GM19035 (cell line): ENCODE measurements around the gene TANGO2.
A peak's percentile ranks its signal among the peaks of the same experiment; 100 is the strongest.
"Not testable (repeated sequence)": the region's sequence is repeated elsewhere in the genome, so short reads cannot be mapped to it uniquely, and the experiment has no call there.

ENCODE experiments used
- ATAC-seq: cut with Tn5 transposase; IDR thresholded peaks from one replicate; pipeline ENCODE4 v1.9.1; 2021; ENCODE audit not compliant: unreplicated experiment

Gene TANGO2

GRCh38 chr22:20060700-20061480 is 40.0 kb downstream of the TANGO2 start:
- ATAC-seq: no peak

- ATAC-seq: no peak
Observed at GRCh38 chr22:20061481-20061861, 40.6 kb downstream of the TANGO2 start.

- ATAC-seq: no peak
Observed at GRCh38 chr22:20062043-20062765, 41.3 kb downstream of the TANGO2 start.

GRCh38 chr22:20062766-20063083 is 41.8 kb downstream of the TANGO2 start:
- ATAC-seq: no peak

- ATAC-seq: no peak
Observed at GRCh38 chr22:20063271-20064139, 42.6 kb downstream of the TANGO2 start.

DNA sequence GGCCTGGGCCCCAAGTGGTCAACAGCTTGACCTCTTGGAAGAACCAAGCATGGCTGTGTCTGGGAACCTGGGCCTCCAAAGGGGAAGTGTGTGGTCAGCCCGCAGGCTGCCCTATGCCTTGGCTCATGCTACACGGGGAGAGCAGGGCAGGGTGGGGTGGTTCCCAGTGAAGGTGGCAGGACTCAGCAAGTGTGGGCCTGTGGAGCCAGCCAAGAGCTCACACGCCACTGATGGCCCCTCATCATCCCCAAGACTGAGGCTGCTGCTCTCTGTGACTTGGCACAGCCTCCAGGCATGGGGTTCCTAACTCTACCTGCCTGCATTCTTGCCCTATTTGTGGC is 43.2 kb downstream of the TANGO2 start:
- ATAC-seq: no peak

- ATAC-seq: no peak
Observed at GRCh38 chr22:20064545-20065262, 43.8 kb downstream of the TANGO2 start.

DNA sequence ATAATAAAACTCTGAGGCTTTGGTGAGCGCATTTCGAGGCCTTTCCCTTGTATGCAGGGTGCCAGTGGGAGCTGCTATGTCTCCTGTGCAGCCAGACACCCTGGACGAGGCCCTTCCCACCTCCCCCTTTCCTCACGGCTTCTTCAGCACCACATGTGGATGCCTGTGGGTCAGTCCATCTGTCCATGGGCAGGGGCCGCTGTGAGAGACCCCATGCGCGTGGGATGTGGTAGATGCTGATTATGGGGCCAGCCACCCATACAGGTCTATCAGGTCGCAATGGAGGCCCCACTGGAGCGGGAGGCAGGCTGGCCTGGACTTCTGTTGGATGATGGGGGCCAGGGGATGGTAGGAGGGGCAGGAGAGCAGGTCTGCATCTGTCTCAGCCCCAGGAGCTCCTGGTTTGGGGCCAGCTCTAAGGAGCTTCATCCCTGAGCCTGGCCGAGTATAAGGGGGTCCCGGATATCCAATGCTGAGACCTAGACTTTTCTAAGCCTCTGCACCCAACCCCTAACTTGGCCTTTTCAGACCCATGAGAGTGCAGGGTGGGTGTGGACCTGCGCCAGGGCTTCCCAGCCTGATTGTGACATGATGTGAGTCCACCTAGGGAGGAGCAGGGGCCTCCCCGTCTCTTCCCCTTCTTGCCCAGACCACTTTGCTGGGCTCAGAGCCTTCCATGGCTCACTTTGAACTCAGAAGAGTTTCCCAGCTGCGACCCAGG is 45.1 kb downstream of the TANGO2 start:
- ATAC-seq: no peak

GRCh38 chr22:20066617-20067383 is 45.9 kb downstream of the TANGO2 start:
- ATAC-seq: no peak

GRCh38 chr22:20067384-20067682 is 46.4 kb downstream of the TANGO2 start:
- not testable (repeated sequence) for ATAC-seq

GRCh38 chr22:20068640-20069039 is 47.7 kb downstream of the TANGO2 start:
- ATAC-seq: no peak

- no peak for ATAC-seq
Observed at GRCh38 chr22:20069331-20070042, 48.6 kb downstream of the TANGO2 start.

GRCh38 chr22:20071524-20071972 is 50.6 kb downstream of the TANGO2 start:
- ATAC-seq: no peak

GRCh38 chr22:20076627-20077172 is 55.8 kb downstream of the TANGO2 start:
- no peak for ATAC-seq

- peak; percentile 81 for ATAC-seq
Observed at GRCh38 chr22:20079745-20080444, 59.0 kb downstream of the TANGO2 start, which contains the start of gene DGCR8. Gene DGCR8 (plus strand): TSS chr22:20080241. CDS start chr22:20085964, 5,723 bp downstream.

GRCh38 chr22:20080445-20080775 is 59.5 kb downstream of the TANGO2 start:
- ATAC-seq: peak; percentile 61

DNA sequence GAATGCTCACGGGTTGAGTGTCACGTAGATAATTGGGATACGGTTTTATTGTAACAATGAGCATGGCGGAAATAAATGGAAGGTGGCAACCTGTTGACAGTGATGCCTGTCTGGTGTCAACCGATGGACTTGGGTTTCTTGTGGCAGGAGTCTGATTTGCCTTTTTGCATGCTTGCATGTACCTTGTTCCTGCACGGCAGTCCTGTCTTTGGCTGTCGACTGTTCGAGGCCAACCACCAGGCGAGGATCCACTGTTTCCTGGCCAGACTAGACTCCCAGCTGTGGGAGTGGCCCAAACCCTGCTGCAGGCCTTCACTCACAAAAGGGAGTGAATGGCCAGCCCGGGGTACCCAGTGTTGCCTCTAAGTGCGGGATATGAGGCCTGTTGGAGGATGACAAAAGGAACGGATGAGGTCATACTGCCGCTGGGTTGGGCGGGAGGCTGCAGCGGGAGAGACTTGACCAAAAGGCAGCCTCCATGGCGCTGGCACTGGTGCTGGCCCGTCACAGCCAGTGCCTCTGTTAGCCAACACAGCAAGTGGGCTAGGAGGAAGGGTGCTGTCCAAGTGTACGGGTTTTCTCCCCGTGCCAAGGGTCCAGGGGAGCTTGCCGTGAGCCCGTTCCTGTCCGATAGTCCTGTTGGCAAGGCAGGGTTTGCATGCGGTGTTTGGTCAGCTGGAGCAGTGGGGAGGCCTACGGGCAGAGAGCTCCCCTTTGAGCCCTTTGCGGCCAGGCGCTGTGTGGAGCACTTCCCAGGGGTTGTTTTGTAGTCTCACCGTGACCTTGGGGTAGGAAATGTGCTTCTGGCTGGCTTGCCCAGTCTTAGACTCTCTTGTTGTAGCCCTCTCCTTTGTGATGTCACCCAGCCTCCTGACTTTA is 60.1 kb downstream of the TANGO2 start:
- peak; percentile 2 for ATAC-seq
